PC-3 (cell line): Measurements from ENCODE around the gene GALNTL6. TPM values are rescaled to one million over a fixed set of nuclear protein-coding genes. Genes with fewer than 3 reads are reported as not detected.

ENCODE experiments used
- ATAC-seq: fragments of 200-7000 bp; cut with Tn5 transposase; 2 replicates; pipeline ENCODE4 v1.9.1; 2020; ENCODE audit warnings: mild to moderate bottlenecking, moderate library complexity
- BruUV-seq: library from RNA; stranded (reverse); fragments of 400-500 nt; replicated peaks from 2 replicates; lab custom pipeline; 2021; lab: Mats Ljungman, UMichigan
- CTCF ChIA-PET: fragments of 300-600 bp; sonication (Branson Sonifier 250); formaldehyde crosslinking; loops from one replicate; lab custom pipeline; 2022; ENCODE audit warnings: antibody characterized with exemption; lab: Charles Lee
- POLR2A ChIA-PET: fragments of 300-600 bp; sonication (Branson Sonifier 250); formaldehyde crosslinking; loops from one replicate; lab custom pipeline; 2022; ENCODE audit warnings: antibody characterized with exemption; ENCODE audit not compliant: unreplicated experiment; lab: Charles Lee
- DNase-seq: peaks from one replicate; pipeline ENCODE4 v3.0.0-alpha.2; 2015
- H2AFZ ChIP-seq: fragments of 300-600 bp; sonication (generic); 2 replicates; pipeline ENCODE4 v1.6.0; 2016; ENCODE audit warnings: antibody characterized with exemption, low read length
- H3F3A ChIP-seq: fragments of 300-600 bp; sonication (generic); one replicate; pipeline ENCODE4 v1.6.0; 2017; ENCODE audit warnings: antibody characterized with exemption, low read length, control low read depth, mild to moderate bottlenecking; ENCODE audit not compliant: unreplicated experiment
- H3K27ac ChIP-seq: fragments of 300-600 bp; sonication (generic); 2 replicates; pipeline ENCODE4 v1.5.1; 2016; ENCODE audit warnings: mild to moderate bottlenecking, low read length
- H3K27me3 ChIP-seq: fragments of 300-600 bp; sonication (generic); 2 replicates; pipeline ENCODE4 v1.6.1; 2016; ENCODE audit warnings: low read length, mixed read lengths
- H3K36me3 ChIP-seq: fragments of 300-600 bp; sonication (generic); 2 replicates; pipeline ENCODE4 v1.6.1; 2016; ENCODE audit warnings: low read depth, mixed run types, low read length, mixed read lengths
- H3K4me1 ChIP-seq: fragments of 300-600 bp; sonication (generic); 2 replicates; pipeline ENCODE4 v1.5.1; 2016; ENCODE audit warnings: low read length; ENCODE audit not compliant: insufficient read depth
- H3K4me2 ChIP-seq: fragments of 300-600 bp; sonication (generic); 2 replicates; pipeline ENCODE4 v1.6.0; 2016; ENCODE audit warnings: low read length
- H3K4me3 ChIP-seq: fragments of 300-600 bp; sonication (generic); 2 replicates; pipeline ENCODE4 v1.5.1; 2016; ENCODE audit warnings: mild to moderate bottlenecking, low read length, mixed read lengths
- H3K79me2 ChIP-seq: fragments of 300-600 bp; sonication (generic); 2 replicates; pipeline ENCODE4 v1.6.1; 2017; ENCODE audit warnings: low read length, mixed read lengths
- H3K9ac ChIP-seq: fragments of 300-600 bp; sonication (generic); 2 replicates; pipeline ENCODE4 v1.6.0; 2016; ENCODE audit warnings: mild to moderate bottlenecking, low read length
- H3K9me2 ChIP-seq: fragments of 300-600 bp; sonication (generic); replicated peaks from 2 replicates; pipeline ENCODE4 v1.6.1; 2016; ENCODE audit warnings: mixed run types, low read length, mixed read lengths
- H3K9me3 ChIP-seq: fragments of 300-600 bp; sonication (generic); 2 replicates; pipeline ENCODE4 v1.6.1; 2016; ENCODE audit warnings: low read length, mixed read lengths
- H4K20me1 ChIP-seq: fragments of 300-600 bp; sonication (generic); 2 replicates; pipeline ENCODE4 v1.6.1; 2016; ENCODE audit warnings: low read length, mixed read lengths
- EZH2 ChIP-seq: fragments of 300-600 bp; sonication (generic); IDR thresholded peaks from one replicate; pipeline ENCODE4 v1.6.1; 2017; ENCODE audit warnings: antibody characterized with exemption, mild to moderate bottlenecking, low read length; ENCODE audit not compliant: unreplicated experiment
- EZH2phosphoT487 ChIP-seq: fragments of 300-600 bp; sonication (generic); IDR thresholded peaks from 2 replicates; pipeline ENCODE4 v1.6.1; 2018; ENCODE audit warnings: mild to moderate bottlenecking, antibody characterized with exemption, low read length, borderline replicate concordance
- intact Hi-C: fragments of 100-400 bp; cut with micrococcal nuclease; formaldehyde crosslinking; loops from 2 replicates; pipeline ENCODE4 v1.9.0; 2023
- total RNA-seq: library from RNA; depleted of rRNA; stranded (reverse); fragments of >200 nt; gene quantifications from 2 replicates; pipeline ENCODE4 v1.2.3, GENCODE V29; 2014
- TF ChIP-seq, protein P1 (sequence below): fragments of 300-600 bp; sonication (generic); conservative IDR thresholded peaks from 2 replicates; pipeline ENCODE4 v1.5.1; 2017; ENCODE audit warnings: antibody characterized with exemption, low read depth, mild to moderate bottlenecking, low read length

Gene GALNTL6
- total RNA-seq, 1 experiment from 2014 or later = not detected

DNA sequence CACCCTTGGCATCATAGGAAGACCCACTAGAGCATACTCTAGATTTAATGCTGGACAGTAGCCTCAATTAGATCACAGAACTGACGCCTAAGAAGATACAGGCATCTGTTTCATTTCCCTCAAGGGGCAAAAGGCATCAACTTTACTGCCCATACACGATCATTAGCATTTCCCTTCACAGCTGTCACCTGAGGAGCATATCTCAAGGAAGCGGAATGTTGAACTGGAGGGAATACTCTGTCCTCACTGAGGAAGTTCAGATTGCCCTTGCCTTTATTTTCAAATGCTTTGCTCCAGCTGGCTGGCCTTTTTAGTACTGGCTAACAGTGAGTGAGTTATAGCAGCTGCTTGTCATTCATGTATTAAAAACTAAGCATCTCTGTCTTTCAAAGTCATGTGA, 847.0 kb downstream of the GALNTL6 start:
- POLR2A ChIA-PET = no interaction called here
- BruUV-seq = no TSS peak

DNA sequence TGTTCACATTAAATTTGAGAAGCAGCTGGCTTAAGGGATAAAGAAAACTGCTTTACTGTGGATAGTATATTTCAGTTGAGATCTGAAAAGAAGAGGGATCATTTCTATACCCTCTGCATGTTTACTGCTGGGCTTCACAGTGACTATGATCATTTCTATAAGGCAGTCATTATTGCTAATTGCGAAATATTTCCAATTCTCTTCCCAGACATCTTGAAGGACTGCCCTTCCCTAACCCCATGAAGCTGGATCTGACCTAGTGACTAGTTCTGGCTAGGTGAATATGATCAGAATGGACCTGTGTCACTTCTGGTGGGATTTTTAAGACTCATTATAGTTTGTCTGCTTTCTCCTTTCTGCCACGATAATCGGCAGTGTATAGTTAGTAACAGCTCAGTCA, 848.9 kb downstream of the GALNTL6 start:
- intact Hi-C loops = no loop called here
- H3F3A ChIP-seq = no peaks in the 10 kb centered on the region
- no peaks in the 10 kb centered on the region for H3K4me1 ChIP-seq
- no peaks in the 10 kb centered on the region for H3K27me3 ChIP-seq
- no peak overlapping the region for H3K4me2 ChIP-seq
- no peaks in the 10 kb centered on the region for H3K79me2 ChIP-seq
- TF ChIP-seq, protein P1, sequence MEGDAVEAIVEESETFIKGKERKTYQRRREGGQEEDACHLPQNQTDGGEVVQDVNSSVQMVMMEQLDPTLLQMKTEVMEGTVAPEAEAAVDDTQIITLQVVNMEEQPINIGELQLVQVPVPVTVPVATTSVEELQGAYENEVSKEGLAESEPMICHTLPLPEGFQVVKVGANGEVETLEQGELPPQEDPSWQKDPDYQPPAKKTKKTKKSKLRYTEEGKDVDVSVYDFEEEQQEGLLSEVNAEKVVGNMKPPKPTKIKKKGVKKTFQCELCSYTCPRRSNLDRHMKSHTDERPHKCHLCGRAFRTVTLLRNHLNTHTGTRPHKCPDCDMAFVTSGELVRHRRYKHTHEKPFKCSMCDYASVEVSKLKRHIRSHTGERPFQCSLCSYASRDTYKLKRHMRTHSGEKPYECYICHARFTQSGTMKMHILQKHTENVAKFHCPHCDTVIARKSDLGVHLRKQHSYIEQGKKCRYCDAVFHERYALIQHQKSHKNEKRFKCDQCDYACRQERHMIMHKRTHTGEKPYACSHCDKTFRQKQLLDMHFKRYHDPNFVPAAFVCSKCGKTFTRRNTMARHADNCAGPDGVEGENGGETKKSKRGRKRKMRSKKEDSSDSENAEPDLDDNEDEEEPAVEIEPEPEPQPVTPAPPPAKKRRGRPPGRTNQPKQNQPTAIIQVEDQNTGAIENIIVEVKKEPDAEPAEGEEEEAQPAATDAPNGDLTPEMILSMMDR = no peak
- TF ChIP-seq EZH2phosphoT487 (no peak), EZH2 (no peak)
- DNase-seq (no peak), ATAC-seq (no peak)
- H3K9me3 ChIP-seq = no peaks in the 10 kb centered on the region
- H2AFZ ChIP-seq = no peak overlapping the region
- no peak overlapping the region for H3K27ac ChIP-seq
- no peak overlapping the region for H3K9ac ChIP-seq
- CTCF ChIA-PET = no interaction called here
- H3K9me2 ChIP-seq = no peaks in the 10 kb centered on the region
- H3K36me3 ChIP-seq = no peaks in the 10 kb centered on the region
- no TSS peak for BruUV-seq
- no peak overlapping the region for H3K4me3 ChIP-seq
- POLR2A ChIA-PET = no interaction called here
- H4K20me1 ChIP-seq = no peaks in the 10 kb centered on the region

More for the DNA sequence above, 847.0 kb downstream of the GALNTL6 start:
- no peaks in the 10 kb centered on the region for H4K20me1 ChIP-seq
- no peaks in the 10 kb centered on the region for H3K9me3 ChIP-seq
- TF ChIP-seq EZH2 (no peak), EZH2phosphoT487 (no peak)
- TF ChIP-seq, protein P1 = no peak
- no peaks in the 10 kb centered on the region for H3K36me3 ChIP-seq
- intact Hi-C loops = no loop called here
- no peak overlapping the region for H2AFZ ChIP-seq
- H3F3A ChIP-seq = no peaks in the 10 kb centered on the region
- ATAC-seq = no peak
- H3K4me2 ChIP-seq = no peak overlapping the region
- CTCF ChIA-PET = no interaction called here
- no peak for DNase-seq
- no peaks in the 10 kb centered on the region for H3K79me2 ChIP-seq
- H3K4me3 ChIP-seq = no peak overlapping the region
- H3K27ac ChIP-seq = no peak overlapping the region
- no peaks in the 10 kb centered on the region for H3K4me1 ChIP-seq
- H3K9ac ChIP-seq = no peak overlapping the region
- no peaks in the 10 kb centered on the region for H3K9me2 ChIP-seq
- no peaks in the 10 kb centered on the region for H3K27me3 ChIP-seq

DNA sequence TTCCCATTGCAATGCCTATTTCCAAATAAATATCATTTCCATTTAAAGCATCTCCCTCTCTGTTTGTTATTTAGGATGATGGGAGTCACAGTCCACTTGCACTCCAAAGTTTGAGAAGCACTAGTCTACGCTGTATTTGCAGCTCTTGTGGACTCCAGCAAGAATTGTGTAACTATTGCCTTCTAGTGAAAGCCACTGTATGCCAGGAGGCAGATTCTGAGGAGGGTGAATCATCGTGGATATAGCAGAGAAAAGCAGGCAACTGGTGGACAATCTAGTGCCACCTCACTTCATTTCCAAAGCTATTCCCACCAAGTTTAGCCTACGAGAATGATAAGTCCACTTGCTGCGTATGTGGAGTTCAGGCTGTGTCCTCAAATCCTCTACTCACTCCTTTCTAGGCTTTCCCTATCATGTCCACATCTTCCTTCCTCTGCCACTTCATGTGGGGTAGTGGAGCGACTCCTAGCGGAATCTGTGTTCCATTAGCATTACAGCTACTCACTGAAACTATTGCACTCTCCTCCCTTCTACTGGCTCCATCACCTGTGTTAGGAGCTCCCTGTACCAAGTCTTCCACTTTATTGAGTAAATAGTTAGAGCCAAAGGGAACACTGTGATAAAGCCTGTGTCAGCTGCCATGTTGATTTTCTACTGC, 853.6 kb downstream of the GALNTL6 start:
- Histone ChIP-seq H3K9me2 (no peaks in the 10 kb centered on the region), H3K27me3 (no peaks in the 10 kb centered on the region), H3K9me3 (no peaks in the 10 kb centered on the region), H3F3A (no peaks in the 10 kb centered on the region), H3K4me1 (no peaks in the 10 kb centered on the region), H3K9ac (no peak overlapping the region), H3K4me2 (no peak overlapping the region), H3K27ac (no peak overlapping the region), H4K20me1 (no peaks in the 10 kb centered on the region), H2AFZ (no peak overlapping the region), H3K36me3 (no peaks in the 10 kb centered on the region), H3K4me3 (no peak overlapping the region), H3K79me2 (no peaks in the 10 kb centered on the region)
- TF ChIP-seq, protein P1 = no peak
- no peak for TF ChIP-seq EZH2
- TF ChIP-seq EZH2phosphoT487 = no peak
- CTCF ChIA-PET = no interaction called here
- no TSS peak for BruUV-seq
- ATAC-seq = no peak
- intact Hi-C loops = no loop called here
- POLR2A ChIA-PET = no interaction called here
- no peak for DNase-seq
